ENCODE data around the gene WARS2. TPM values are rescaled to one million over a fixed set of nuclear protein-coding genes. Genes with fewer than 3 reads are reported as not detected.

The WARS2 gene
- 8.3 and 8.4 TPM in 2 replicates for polyA plus RNA-seq (2013)

DNA sequence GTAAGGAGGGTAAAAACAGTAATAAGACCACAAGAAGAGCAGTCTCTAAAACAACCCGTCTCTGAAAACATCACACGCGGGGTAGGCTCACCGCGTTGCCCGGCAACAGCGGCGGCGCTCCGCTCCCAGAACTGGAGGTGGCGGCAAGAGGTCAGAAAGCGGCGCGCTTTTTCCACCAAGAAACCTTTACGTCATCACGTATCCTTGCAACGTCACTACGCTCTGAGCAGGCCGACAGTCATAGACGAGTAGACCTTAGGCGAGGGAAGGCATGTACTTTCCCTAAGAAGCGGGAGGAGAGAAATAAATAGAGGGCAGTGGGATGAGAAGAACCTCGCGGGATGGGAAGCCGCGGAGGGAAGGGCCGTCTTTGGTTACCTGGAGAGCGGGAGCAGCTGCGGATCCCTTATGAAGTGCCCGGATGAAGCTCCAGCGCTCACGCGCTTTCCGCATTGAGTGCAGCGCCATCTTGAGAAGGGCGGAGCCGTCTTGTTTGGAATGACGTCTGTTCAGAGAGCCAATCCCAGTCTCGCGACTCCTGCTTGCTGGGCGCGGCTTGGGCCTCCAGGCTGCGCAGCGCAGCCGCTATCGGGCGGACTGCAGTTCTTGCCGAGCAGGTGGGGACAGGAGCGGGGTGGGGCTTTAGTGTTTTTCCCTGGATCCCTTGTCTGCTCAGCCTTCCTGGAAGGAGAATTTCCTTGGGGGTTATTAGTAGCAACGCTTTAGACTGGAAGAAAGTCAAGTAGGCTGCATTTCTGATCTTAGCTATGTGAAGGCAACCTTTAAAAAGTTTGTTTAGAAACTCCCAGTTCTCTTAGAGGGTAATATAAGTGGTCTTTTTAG lies at the start of gene WARS2:
TSS of gene WARS2 (minus strand) at position 477 of the 843 bp plus-strand sequence. CDS start at position 468, 9 bp downstream.
- Histone ChIP-seq H2BK120ac (ENCODE audit: insufficient read depth, low read length, poor library complexity) (peak within 1 kb of the TSS; percentile 89), H2BK5ac (ENCODE audit: low read depth, low read length, poor library complexity) (peak within 1 kb of the TSS; percentile 87), H3K14ac (ENCODE audit: low read length) (peak within 1 kb of the TSS; percentile 62), H3K36me3 (ENCODE audit: control insufficient read depth in 1 of 2, insufficient read depth in 2 of 2, low read length in 2 of 2) (no peaks in the 10 kb centered on the region), H4K12ac (ENCODE audit: low read depth, low read length) (peak within 1 kb of the TSS; percentile 91), H3K79me1 (ENCODE audit: low read length) (peaks cover 5% of the 10 kb centered on the region), H3K27me3 (ENCODE audit: insufficient read depth, low read length) (no peaks in the 10 kb centered on the region), H3K4ac (ENCODE audit: low read depth, low read length) (peak within 1 kb of the TSS; percentile 69), H3K9ac (ENCODE audit: low read length) (peak within 1 kb of the TSS; percentile 80), H2AFZ (ENCODE audit: insufficient read depth, low read length, poor library complexity) (peak within 1 kb of the TSS; percentile 80), H3K18ac (ENCODE audit: low read length) (peak within 1 kb of the TSS; percentile 72), H2AK5ac (ENCODE audit: low read length) (peak within 1 kb of the TSS; percentile 66), H4K91ac (ENCODE audit: low read depth, low read length) (peak within 1 kb of the TSS; percentile 93), H3K4me3 (ENCODE audit: low read depth, low read length) (peak within 1 kb of the TSS; percentile 73), H3K27ac (ENCODE audit: low read depth, low read length) (peak within 1 kb of the TSS; percentile 95), H3K4me1 (ENCODE audit: control insufficient read depth in 1 of 2, insufficient read depth in 2 of 2, low read length in 2 of 2) (peaks cover 4 to 9% of the 10 kb centered on the region in 2 experiments), H4K8ac (ENCODE audit: low read depth, low read length) (peak within 1 kb of the TSS; percentile 96), H2BK12ac (ENCODE audit: low read length) (no peak within 1 kb of the TSS), H3K23ac (ENCODE audit: low read length) (no peak within 1 kb of the TSS), H3K4me2 (ENCODE audit: low read length) (peak within 1 kb of the TSS; percentile 99), H3K79me2 (ENCODE audit: control insufficient read depth, insufficient read depth, low read length, poor library complexity) (peaks cover 4% of the 10 kb centered on the region), H3K9me3 (ENCODE audit: insufficient read depth, low read depth, low read length) (no peaks in the 10 kb centered on the region)
- peak; percentile 99 for DNase-seq
- WGBS (ENCODE audit: extremely low coverage, insufficient coverage, insufficient read length): no CpG with 5 or more reads among the region's 50 CpGs

DNA sequence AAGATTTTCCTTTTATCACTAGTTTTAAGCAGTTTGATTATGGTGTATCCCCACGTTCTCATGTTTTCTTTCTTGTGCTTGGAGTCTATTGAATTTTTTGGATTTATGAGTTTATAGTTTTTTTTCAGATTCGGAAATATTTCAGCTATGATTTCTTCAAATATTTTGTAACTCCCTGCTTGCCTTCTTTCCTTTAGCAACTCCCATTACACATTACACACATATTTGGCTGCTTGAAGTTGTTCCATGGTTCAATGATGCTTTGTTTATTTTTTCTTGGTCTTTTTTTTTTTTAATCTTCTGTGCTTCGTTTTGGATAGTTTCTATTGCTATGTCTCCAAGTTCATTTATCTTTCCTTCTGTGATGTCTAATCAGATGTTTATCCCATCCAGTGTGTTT lies 48.5 kb upstream of the WARS2 start:
- no peaks in the 10 kb centered on the region for H3K79me1 ChIP-seq (ENCODE audit: low read length)
- H3K9ac ChIP-seq (ENCODE audit: low read length): no peak overlapping the region
- H3K18ac ChIP-seq (ENCODE audit: low read length): no peak overlapping the region
- H2BK5ac ChIP-seq (ENCODE audit: low read depth, low read length, poor library complexity): no peak overlapping the region
- DNase-seq: no peak
- no peak overlapping the region for H3K27ac ChIP-seq (ENCODE audit: low read depth, low read length)
- H2BK12ac ChIP-seq (ENCODE audit: low read length): no peak overlapping the region
- H3K36me3 ChIP-seq (ENCODE audit: control insufficient read depth in 1 of 2, insufficient read depth in 2 of 2, low read length in 2 of 2): no peaks in the 10 kb centered on the region
- H3K14ac ChIP-seq (ENCODE audit: low read length): no peak overlapping the region
- H3K27me3 ChIP-seq (ENCODE audit: insufficient read depth, low read length): no peaks in the 10 kb centered on the region
- H2AFZ ChIP-seq (ENCODE audit: insufficient read depth, low read length, poor library complexity): no peak overlapping the region
- WGBS (ENCODE audit: extremely low coverage, insufficient coverage, insufficient read length): no CpG with 5 or more reads among the region's 3 CpGs
- H3K4ac ChIP-seq (ENCODE audit: low read depth, low read length): no peak overlapping the region
- H2AK5ac ChIP-seq (ENCODE audit: low read length): no peak overlapping the region
- no peaks in the 10 kb centered on the region for H3K4me1 ChIP-seq (ENCODE audit: control insufficient read depth in 1 of 2, insufficient read depth in 2 of 2, low read length in 2 of 2)
- no peak overlapping the region for H2BK120ac ChIP-seq (ENCODE audit: insufficient read depth, low read length, poor library complexity)
- H3K4me2 ChIP-seq (ENCODE audit: low read length): no peak overlapping the region
- no peak overlapping the region for H3K4me3 ChIP-seq (ENCODE audit: low read depth, low read length)
- no peak overlapping the region for H4K12ac ChIP-seq (ENCODE audit: low read depth, low read length)
- H3K79me2 ChIP-seq (ENCODE audit: control insufficient read depth, insufficient read depth, low read length, poor library complexity): no peaks in the 10 kb centered on the region
- no peak overlapping the region for H4K8ac ChIP-seq (ENCODE audit: low read depth, low read length)
- no peak overlapping the region for H3K23ac ChIP-seq (ENCODE audit: low read length)
- no peak overlapping the region for H4K91ac ChIP-seq (ENCODE audit: low read depth, low read length)
- no peaks in the 10 kb centered on the region for H3K9me3 ChIP-seq (ENCODE audit: insufficient read depth, low read depth, low read length)

GRCh38 chr1:119187416-119187815 lies 47.0 kb upstream of the WARS2 start:
- H3K9ac ChIP-seq (ENCODE audit: low read length): no peak overlapping the region
- no peak overlapping the region for H4K91ac ChIP-seq (ENCODE audit: low read depth, low read length)
- H3K36me3 ChIP-seq (ENCODE audit: control insufficient read depth in 1 of 2, insufficient read depth in 2 of 2, low read length in 2 of 2): no peaks in the 10 kb centered on the region
- no peak overlapping the region for H4K8ac ChIP-seq (ENCODE audit: low read depth, low read length)
- H2BK5ac ChIP-seq (ENCODE audit: low read depth, low read length, poor library complexity): no peak overlapping the region
- H2BK120ac ChIP-seq (ENCODE audit: insufficient read depth, low read length, poor library complexity): no peak overlapping the region
- no peaks in the 10 kb centered on the region for H3K27me3 ChIP-seq (ENCODE audit: insufficient read depth, low read length)
- H3K79me1 ChIP-seq (ENCODE audit: low read length): no peaks in the 10 kb centered on the region
- no peak overlapping the region for H2BK12ac ChIP-seq (ENCODE audit: low read length)
- H3K27ac ChIP-seq (ENCODE audit: low read depth, low read length): no peak overlapping the region
- no peak overlapping the region for H3K23ac ChIP-seq (ENCODE audit: low read length)
- no peak overlapping the region for H3K4me3 ChIP-seq (ENCODE audit: low read depth, low read length)
- no peak for DNase-seq
- H3K14ac ChIP-seq (ENCODE audit: low read length): no peak overlapping the region
- no peak overlapping the region for H3K4ac ChIP-seq (ENCODE audit: low read depth, low read length)
- WGBS (ENCODE audit: extremely low coverage, insufficient coverage, insufficient read length): no CpG with 5 or more reads among the region's 2 CpGs
- no peaks in the 10 kb centered on the region for H3K4me1 ChIP-seq (ENCODE audit: control insufficient read depth in 1 of 2, insufficient read depth in 2 of 2, low read length in 2 of 2)
- no peak overlapping the region for H3K4me2 ChIP-seq (ENCODE audit: low read length)
- H4K12ac ChIP-seq (ENCODE audit: low read depth, low read length): no peak overlapping the region
- no peaks in the 10 kb centered on the region for H3K79me2 ChIP-seq (ENCODE audit: control insufficient read depth, insufficient read depth, low read length, poor library complexity)
- H3K18ac ChIP-seq (ENCODE audit: low read length): no peak overlapping the region
- H3K9me3 ChIP-seq (ENCODE audit: insufficient read depth, low read depth, low read length): no peaks in the 10 kb centered on the region
- no peak overlapping the region for H2AK5ac ChIP-seq (ENCODE audit: low read length)
- H2AFZ ChIP-seq (ENCODE audit: insufficient read depth, low read length, poor library complexity): no peak overlapping the region

DNA sequence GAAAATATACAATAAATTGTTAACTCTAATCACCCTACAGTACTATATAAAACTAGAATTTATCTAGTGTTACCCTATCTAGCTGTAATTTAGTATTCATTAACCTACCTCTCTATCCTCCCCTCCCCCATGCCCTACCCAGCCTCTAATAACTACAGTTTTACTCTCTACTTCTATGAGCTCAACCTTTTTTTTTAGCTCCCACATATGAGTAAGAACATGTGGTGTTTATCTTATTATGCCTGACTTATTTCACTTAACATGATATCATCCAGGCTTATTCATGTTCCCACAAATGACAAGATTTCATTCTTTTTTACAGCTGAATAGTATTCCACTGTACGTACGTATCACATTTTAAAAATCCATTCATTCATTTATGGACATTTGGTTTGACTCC lies 46.0 kb upstream of the WARS2 start:
- Histone ChIP-seq H3K27ac (ENCODE audit: low read depth, low read length) (no peak overlapping the region), H3K79me2 (ENCODE audit: control insufficient read depth, insufficient read depth, low read length, poor library complexity) (no peaks in the 10 kb centered on the region), H3K79me1 (ENCODE audit: low read length) (no peaks in the 10 kb centered on the region), H2BK120ac (ENCODE audit: insufficient read depth, low read length, poor library complexity) (no peak overlapping the region), H3K4me2 (ENCODE audit: low read length) (no peak overlapping the region), H4K8ac (ENCODE audit: low read depth, low read length) (no peak overlapping the region), H3K9me3 (ENCODE audit: insufficient read depth, low read depth, low read length) (no peaks in the 10 kb centered on the region), H3K23ac (ENCODE audit: low read length) (no peak overlapping the region), H3K36me3 (ENCODE audit: control insufficient read depth in 1 of 2, insufficient read depth in 2 of 2, low read length in 2 of 2) (no peaks in the 10 kb centered on the region), H3K14ac (ENCODE audit: low read length) (no peak overlapping the region), H2BK12ac (ENCODE audit: low read length) (no peak overlapping the region), H2AK5ac (ENCODE audit: low read length) (no peak overlapping the region), H3K4me3 (ENCODE audit: low read depth, low read length) (no peak overlapping the region), H4K91ac (ENCODE audit: low read depth, low read length) (no peak overlapping the region), H3K4ac (ENCODE audit: low read depth, low read length) (no peak overlapping the region), H3K27me3 (ENCODE audit: insufficient read depth, low read length) (no peaks in the 10 kb centered on the region), H3K4me1 (ENCODE audit: control insufficient read depth in 1 of 2, insufficient read depth in 2 of 2, low read length in 2 of 2) (no peaks in the 10 kb centered on the region), H3K9ac (ENCODE audit: low read length) (no peak overlapping the region), H4K12ac (ENCODE audit: low read depth, low read length) (no peak overlapping the region), H3K18ac (ENCODE audit: low read length) (no peak overlapping the region), H2AFZ (ENCODE audit: insufficient read depth, low read length, poor library complexity) (no peak overlapping the region), H2BK5ac (ENCODE audit: low read depth, low read length, poor library complexity) (no peak overlapping the region)
- no peak for DNase-seq
- WGBS (ENCODE audit: extremely low coverage, insufficient coverage, insufficient read length): no CpG with 5 or more reads among the region's 2 CpGs

Data from trophoblast cell (in vitro differentiated cells and primary cell).